GM18867 (cell line): ENCODE results near the gene ANGPT4.

Experiments used
- ATAC-seq: cut with Tn5 transposase; IDR thresholded peaks from one replicate; pipeline ENCODE4 v1.9.1; 2021; ENCODE audit warnings: mild to moderate bottlenecking, moderate library complexity; ENCODE audit not compliant: unreplicated experiment

ANGPT4 gene

GRCh38 chr20:845941-846893 is 69.9 kb downstream of the ANGPT4 start:
- no peak for ATAC-seq

- ATAC-seq = no peak
These were observed 70.8 kb downstream of the ANGPT4 start for GRCh38 chr20:845226-845868.

GRCh38 chr20:844473-845225 is 71.5 kb downstream of the ANGPT4 start:
- ATAC-seq = peak; percentile 94

GRCh38 chr20:843912-844311 is 72.2 kb downstream of the ANGPT4 start:
- no peak for ATAC-seq

- ATAC-seq = no peak
These were observed 73.6 kb downstream of the ANGPT4 start for GRCh38 chr20:842547-842940.

GRCh38 chr20:841568-842546 is 74.3 kb downstream of the ANGPT4 start:
- ATAC-seq = no peak

GRCh38 chr20:840858-841567 is 75.1 kb downstream of the ANGPT4 start:
- no peak for ATAC-seq

GRCh38 chr20:840503-840857 is 75.7 kb downstream of the ANGPT4 start:
- ATAC-seq = no peak

- ATAC-seq = no peak
These were observed 76.5 kb downstream of the ANGPT4 start for GRCh38 chr20:839626-840025.

- ATAC-seq = no peak
These were observed 77.1 kb downstream of the ANGPT4 start for GRCh38 chr20:839015-839414.

- ATAC-seq = no peak
These were observed 79.9 kb downstream of the ANGPT4 start for GRCh38 chr20:836190-836589.

GRCh38 chr20:835608-836045 is 80.5 kb downstream of the ANGPT4 start:
- no peak for ATAC-seq

- ATAC-seq = no peak
These were observed 81.9 kb downstream of the ANGPT4 start for GRCh38 chr20:834151-834746.

GRCh38 chr20:833450-834150 is 82.5 kb downstream of the ANGPT4 start, which contains the start of gene FAM110A:
Gene FAM110A (plus strand): TSS chr20:833715. CDS start chr20:844805, 11,090 bp downstream.
- ATAC-seq = peak; percentile 95

GRCh38 chr20:833121-833449 is 83.0 kb downstream of the ANGPT4 start:
- ATAC-seq = no peak

- no peak for ATAC-seq
These were observed 84.2 kb downstream of the ANGPT4 start for GRCh38 chr20:831956-832355.

- no peak for ATAC-seq
These were observed 84.9 kb downstream of the ANGPT4 start for GRCh38 chr20:831251-831650.

- no peak for ATAC-seq
These were observed 86.1 kb downstream of the ANGPT4 start for GRCh38 chr20:830011-830521.
